ENCODE results near the gene MANSC1.

The MANSC1 gene

DNA sequence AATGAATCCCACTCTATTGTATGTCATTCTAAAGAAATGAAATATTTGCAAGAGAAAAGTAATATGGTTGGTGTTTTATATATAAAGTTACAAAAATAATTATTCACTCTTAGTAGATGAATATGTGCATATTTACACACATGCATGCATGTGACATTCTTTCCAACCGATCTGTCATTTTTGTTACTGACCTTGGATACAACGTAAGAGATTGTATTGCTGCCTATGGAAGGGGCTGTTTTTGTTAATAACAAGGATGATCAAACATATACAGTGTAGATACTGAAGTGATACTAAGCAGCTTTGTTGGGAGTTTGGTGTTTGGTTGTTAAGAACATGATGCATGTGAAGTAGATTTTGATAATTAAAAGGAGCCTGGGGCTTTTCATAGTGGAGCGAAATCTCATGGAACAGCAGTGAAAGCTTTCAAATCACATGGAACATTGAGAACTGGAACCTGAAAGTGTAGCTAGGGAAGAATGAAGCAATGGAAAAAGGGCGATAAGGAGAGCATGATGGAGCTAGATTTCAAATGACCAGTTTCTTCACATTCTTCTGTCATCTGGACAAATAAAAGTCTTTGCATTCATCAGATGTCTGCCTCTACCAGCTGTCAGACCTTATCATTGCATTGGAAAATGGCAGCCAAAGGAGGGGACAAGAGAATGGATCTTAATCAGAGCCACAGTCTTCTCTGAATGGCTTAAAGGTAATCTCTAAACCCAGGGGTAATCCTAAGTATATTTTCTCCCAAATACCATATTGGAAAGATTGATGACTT is 16.8 kb upstream of the MANSC1 start:
- no peak overlapping the region for H3K27ac ChIP-seq (ENCODE audit: extremely low read depth, low read depth, low read length)
- peaks cover 0 to 8% of the 10 kb centered on the region in 2 experiments; a peak in 1 of 3 replicates for H3K36me3 ChIP-seq (ENCODE audit: control insufficient read depth in 2 of 2, insufficient read depth in 1 of 2, low read length in 2 of 2)
- H3K9me3 ChIP-seq (ENCODE audit: control insufficient read depth, insufficient read depth, low read depth, low read length), result no peaks in the 10 kb centered on the region
- TF ChIP-seq ZNF239 (tag by site-specific recombination; IDR thresholded peaks at IDR 0.05) (peak; percentile 84), ZNF311 (tag by site-specific recombination; IDR thresholded peaks at IDR 0.05; ENCODE audit: borderline replicate concordance) (no peak)
- ChIA-PET CTCF (interaction anchor here (1.0 to 1.9 kb wide), 2 partner anchors 11 to 31 kb away, joined by 3 to 4 read pairs; partner anchors contain the start of gene BORCS5), POLR2A (interaction anchor here (1.2 kb wide), 1 partner anchor 10 kb away, joined by 5 read pairs; the partner anchor contains the start of gene BORCS5)
- peaks cover 5% of the 10 kb centered on the region; the same call in 1 of the 2 replicates for H3K4me1 ChIP-seq (ENCODE audit: control insufficient read depth, insufficient read depth, low read length)
- H3K4me3 ChIP-seq (ENCODE audit: low read depth, low read length), result no peak overlapping the region

GRCh38 chr12:12365931-12366431 is 15.9 kb upstream of the MANSC1 start:
- POLR2A ChIA-PET, result interaction anchor here (1.1 kb wide), 1 partner anchor 9 kb away, joined by 8 read pairs; the partner anchor contains the start of gene BORCS5
- CTCF ChIA-PET, result interaction anchor here (1.9 kb wide), 1 partner anchor 10 kb away, joined by 4 read pairs; the partner anchor contains the start of gene BORCS5
- H3K9me3 ChIP-seq (ENCODE audit: control insufficient read depth, insufficient read depth, low read depth, low read length), result no peaks in the 10 kb centered on the region
- no peak overlapping the region for H3K4me3 ChIP-seq (ENCODE audit: low read depth, low read length)
- peaks cover 0 to 8% of the 10 kb centered on the region in 2 experiments; a peak in 1 of 3 replicates for H3K36me3 ChIP-seq (ENCODE audit: control insufficient read depth in 2 of 2, insufficient read depth in 1 of 2, low read length in 2 of 2)
- H3K4me1 ChIP-seq (ENCODE audit: control insufficient read depth, insufficient read depth, low read length), result peaks cover 5% of the 10 kb centered on the region; the same call in 1 of the 2 replicates
- H3K27ac ChIP-seq (ENCODE audit: extremely low read depth, low read depth, low read length), result no peak overlapping the region; the same call in 1 of the 2 replicates
- TF ChIP-seq ZNF10 (tag by site-specific recombination; IDR thresholded peaks at IDR 0.05) (no peak), GLI2 (tag by site-specific recombination; IDR thresholded peaks at IDR 0.05; ENCODE audit: borderline replicate concordance, low read depth) (no peak), ZBTB10 (tag by site-specific recombination; IDR thresholded peaks at IDR 0.05) (no peak), ZNF366 (tag by site-specific recombination; conservative IDR thresholded peaks at IDR 0.05) (0 out of 2 replicates have a peak, but pooled peaks have one; percentile 23), WT1 (tag by site-specific recombination; IDR thresholded peaks at IDR 0.05) (no peak), ZNF473 (tag by site-specific recombination; IDR thresholded peaks at IDR 0.05) (no peak), ZNF510 (tag by site-specific recombination; IDR thresholded peaks at IDR 0.05; ENCODE audit: insufficient replicate concordance) (no peak), INSM2 (tag by site-specific recombination; IDR thresholded peaks at IDR 0.05) (no peak), ZNF629 (tag by site-specific recombination; IDR thresholded peaks at IDR 0.05) (peak; percentile 71), ZBTB21 (tag by site-specific recombination; IDR thresholded peaks at IDR 0.05) (0 out of 2 replicates have a peak, but pooled peaks have one; percentile 28), ZNF529 (tag by site-specific recombination; IDR thresholded peaks at IDR 0.05; ENCODE audit: insufficient replicate concordance) (no peak), ZBTB17 (tag by site-specific recombination; IDR thresholded peaks at IDR 0.05) (peak; percentile 83), ZNF558 (tag by site-specific recombination; IDR thresholded peaks at IDR 0.05) (peak; percentile 43; the same call in 1 of the 2 replicates), ZSCAN16 (tag by site-specific recombination; IDR thresholded peaks at IDR 0.05) (no peak), ZNF223 (tag by site-specific recombination; IDR thresholded peaks at IDR 0.05) (no peak), ZNF221 (tag by site-specific recombination; IDR thresholded peaks at IDR 0.05; ENCODE audit: borderline replicate concordance) (no peak), MZF1 (tag by site-specific recombination; IDR thresholded peaks at IDR 0.05; ENCODE audit: borderline replicate concordance) (no peak), ZNF791 (tag by site-specific recombination; IDR thresholded peaks at IDR 0.05) (no peak), EGR2 (tag by site-specific recombination; IDR thresholded peaks at IDR 0.05; ENCODE audit: low read depth) (peak; percentile 32; the same call in 1 of the 2 replicates), MYNN (tag by site-specific recombination; IDR thresholded peaks at IDR 0.05; ENCODE audit: borderline replicate concordance) (peak; percentile 81), PRDM10 (tag by site-specific recombination; IDR thresholded peaks at IDR 0.05) (0 out of 2 replicates have a peak, but pooled peaks have one; percentile 27), KLF16 (tag by site-specific recombination; IDR thresholded peaks at IDR 0.05) (no peak)

All from HEK293 (cell line).